K562 (cell line): ENCODE data around the gene CASP5. TPM values are rescaled to one million over a fixed set of nuclear protein-coding genes. Genes with fewer than 3 reads are reported as not detected.

ENCODE experiments used
- ATAC-seq: fragments of 200-7000 bp; cut with Tn5 transposase; 3 replicates; pipeline ENCODE4 v1.9.1; 2020; ENCODE audit warnings: moderate library complexity
- BruUV-seq: library from RNA; stranded (reverse); fragments of 400-500 nt; replicated peaks from 2 replicates; lab custom pipeline; 2021; lab: Mats Ljungman, UMichigan
- CTCF ChIA-PET: fragments of 300-600 bp; formaldehyde crosslinking; extraction: SDS; loops from one replicate; lab custom pipeline; 2021; ENCODE audit warnings: low intra/inter-chr PET ratio; lab: Yijun Ruan, JAX
- POLR2A ChIA-PET: fragments of 300-600, 350-650 bp; sonication (Branson Sonifier 250); formaldehyde crosslinking; extraction: SDS; loops from one replicate; lab custom pipeline; 2021; ENCODE audit warnings: antibody characterized with exemption, inconsistent platforms; lab: Yijun Ruan, JAX
- DNase-seq, 4 experiments: peaks; one replicate each; pipeline versions ENCODE4 v3.0.0 to v3.0.0-alpha.2; 2011 to 2018; ENCODE audit warnings: low spot score in 3 of 4, mixed read lengths in 3 of 4; ENCODE audit errors: extremely low read depth in 1 of 4
- FAIRE-seq: peaks from 2 replicates; lab custom pipeline; 2011; peaks lifted over from hg19 to GRCh38; lab: Jason Lieb, UNC
- H2AFZ ChIP-seq: 2 replicates; pipeline ENCODE4 v1.6.0; 2011; ENCODE audit warnings: low read depth, low read length, control low read depth, inconsistent platforms
- H3K27ac ChIP-seq: fragments of 200-600 bp; 3 replicates; pipeline ENCODE4 v1.8.0; 2011; ENCODE audit warnings: low read depth, mild to moderate bottlenecking, control low read depth, inconsistent platforms, low read length, moderate library complexity, mixed read lengths; ENCODE audit errors: extremely low read depth
- H3K27me3 ChIP-seq, 2 experiments: fragments of 300-600 bp in 1 of 2; 2 replicates in 1 of 2; 3 replicates in 1 of 2; pipeline versions ENCODE4 v1.6.0 to v1.8.0; 2011; ENCODE audit warnings: inconsistent platforms in 2 of 2, low read length in 2 of 2, mild to moderate bottlenecking in 1 of 2, mixed read lengths in 1 of 2, moderate library complexity in 1 of 2; ENCODE audit not compliant: control insufficient read depth in 2 of 2, insufficient read depth in 2 of 2
- H3K36me3 ChIP-seq: fragments of 300-600 bp; 3 replicates; pipeline ENCODE4 v1.8.0; 2011; ENCODE audit warnings: mild to moderate bottlenecking, low read length, inconsistent platforms; ENCODE audit not compliant: control insufficient read depth, insufficient read depth
- H3K4me1 ChIP-seq, 2 experiments: fragments of 200-600 bp in 1 of 2; replicated peaks in 1 of 2; 2 replicates in 1 of 2; 3 replicates in 1 of 2; pipeline versions ENCODE4 v1.5.1 to v1.8.0; 2011; ENCODE audit warnings: inconsistent platforms in 2 of 2, low read length in 2 of 2, mild to moderate bottlenecking in 1 of 2, mixed read lengths in 1 of 2, moderate library complexity in 1 of 2; ENCODE audit not compliant: control insufficient read depth in 2 of 2, insufficient read depth in 2 of 2
- H3K4me2 ChIP-seq: 2 replicates; pipeline ENCODE4 v1.6.1; 2011; ENCODE audit warnings: low read length, control low read depth, inconsistent platforms, mixed read lengths; ENCODE audit not compliant: insufficient read depth
- H3K4me3 ChIP-seq: fragments of 200-600 bp; sonication (generic), shearing (Covaris generic); 2 replicates; pipeline ENCODE4 v1.5.1; 2016; ENCODE audit warnings: control low read depth, inconsistent platforms
- H3K79me2 ChIP-seq: fragments of 200-600 bp; 3 replicates; pipeline ENCODE4 v1.8.0; 2011; ENCODE audit warnings: low read length, inconsistent platforms; ENCODE audit not compliant: control insufficient read depth, insufficient read depth
- H3K9ac ChIP-seq, 2 experiments: 2 replicates each; pipeline versions ENCODE4 v1.6.0 to v1.6.1; 2011; ENCODE audit warnings: low read depth in 2 of 2, low read length in 2 of 2, control low read depth in 1 of 2, inconsistent platforms in 1 of 2, mild to moderate bottlenecking in 1 of 2, mixed read lengths in 1 of 2; ENCODE audit not compliant: insufficient read depth in 1 of 2
- H3K9me1 ChIP-seq: one replicate; pipeline ENCODE4 v1.6.0; 2011; ENCODE audit warnings: inconsistent platforms, mild to moderate bottlenecking, low read length, moderate library complexity; ENCODE audit not compliant: control insufficient read depth, insufficient read depth
- H3K9me3 ChIP-seq: replicated peaks from 2 replicates; pipeline ENCODE4 v1.5.1; 2011; ENCODE audit warnings: low read depth, low read length, inconsistent platforms; ENCODE audit not compliant: control insufficient read depth, insufficient read depth
- H4K20me1 ChIP-seq: replicated peaks from 2 replicates; pipeline ENCODE4 v1.6.1; 2011; ENCODE audit warnings: low read length, inconsistent platforms, mixed read lengths; ENCODE audit not compliant: control insufficient read depth, insufficient read depth
- ATF3 ChIP-seq, 2 experiments: fragments of 450-650 bp in 1 of 2; sonication (generic) in 1 of 2; formaldehyde crosslinking in 1 of 2; IDR thresholded peaks in 1 of 2; conservative IDR thresholded peaks in 1 of 2; 2 replicates each; pipeline versions ENCODE4 v1.6.1 to v1.8.1; 2016 to 2023; ENCODE audit warnings: mild to moderate bottlenecking in 2 of 2, moderate library complexity in 2 of 2, inconsistent platforms in 1 of 2, missing genetic modification reagents in 1 of 2
- BDP1 ChIP-seq: IDR thresholded peaks from 3 replicates; pipeline ENCODE4 v1.6.1; 2011; ENCODE audit not compliant: insufficient read length, insufficient read depth
- CREBBP ChIP-seq: IDR thresholded peaks from one replicate; pipeline ENCODE4 v1.6.1; 2012; ENCODE audit warnings: low read depth, mild to moderate bottlenecking, control low read depth, inconsistent platforms, low read length
- ETS2 ChIP-seq: IDR thresholded peaks from 2 replicates; pipeline ENCODE4 v1.6.1; 2016; ENCODE audit warnings: borderline replicate concordance, missing genetic modification characterization, mild to moderate bottlenecking, moderate library complexity, missing compliant biosample characterization; ENCODE audit not compliant: poor library complexity, severe bottlenecking
- FOSL1 ChIP-seq: fragments of 200-800 bp; sonication (Bioruptor generic); conservative IDR thresholded peaks from 2 replicates; pipeline ENCODE4 v1.6.1; 2016; ENCODE audit warnings: missing genetic modification characterization, missing compliant biosample characterization
- LARP7 ChIP-seq: fragments of 450-650 bp; IDR thresholded peaks from 2 replicates; pipeline ENCODE4 v1.6.1; 2016
- MTF1 ChIP-seq: fragments of 250-450 bp; sonication (Bioruptor Pico); IDR thresholded peaks from 2 replicates; pipeline ENCODE4 v1.9.0; 2021; ENCODE audit warnings: moderate library complexity, mild to moderate bottlenecking, inconsistent platforms, borderline replicate concordance
- NFIC ChIP-seq: fragments of 450-650 bp; IDR thresholded peaks from 2 replicates; pipeline ENCODE4 v1.6.1; 2017; ENCODE audit warnings: mild to moderate bottlenecking, inconsistent platforms
- PCBP2 ChIP-seq: fragments of 200-400 bp; formaldehyde crosslinking; IDR thresholded peaks from 2 replicates; pipeline ENCODE4 v1.6.1; 2018; ENCODE audit warnings: low read length, low read depth, mild to moderate bottlenecking, moderate library complexity; ENCODE audit not compliant: poor library complexity, severe bottlenecking
- PTRF ChIP-seq: fragments of 450-650 bp; IDR thresholded peaks from 2 replicates; pipeline ENCODE4 v1.6.1; 2016; ENCODE audit warnings: mild to moderate bottlenecking, missing genetic modification characterization, missing compliant biosample characterization
- SMARCA4 ChIP-seq: fragments of 450-650 bp; IDR thresholded peaks from 2 replicates; pipeline ENCODE4 v1.6.1; 2016
- STAT5B ChIP-seq: fragments of 250-450 bp; sonication (Bioruptor Pico); IDR thresholded peaks from 2 replicates; pipeline ENCODE4 v1.8.0; 2021; ENCODE audit warnings: mild to moderate bottlenecking, inconsistent platforms
- TCF7L2 ChIP-seq: fragments of 150-350 bp; IDR thresholded peaks from 2 replicates; pipeline ENCODE4 v1.6.1; 2016; ENCODE audit warnings: low read depth, mild to moderate bottlenecking, low read length, moderate library complexity
- ZNF232 ChIP-seq: sonication (generic); formaldehyde crosslinking; IDR thresholded peaks from 2 replicates; pipeline ENCODE4 v1.8.0; 2022; ENCODE audit warnings: mild to moderate bottlenecking, missing genetic modification reagents
- ZNF408 ChIP-seq: fragments of 250-450 bp; sonication (Bioruptor Pico); IDR thresholded peaks from 2 replicates; pipeline ENCODE4 v1.4.0; 2020; ENCODE audit warnings: low read depth, mild to moderate bottlenecking, moderate library complexity
- ZSCAN29 ChIP-seq: fragments of 450-650 bp; IDR thresholded peaks from 2 replicates; pipeline ENCODE4 v1.6.1; 2017
- WGBS: fragments of 100-300 bp; shearing (Covaris generic); methylation state at CpG from one replicate; pipeline ENCODE4 v1.1.6; 2016; ENCODE audit warnings: low coverage, mixed read lengths; ENCODE audit not compliant: insufficient coverage; ENCODE audit errors: missing lambda C conversion rate; 5-methylcytosine and 5-hydroxymethylcytosine counted together
- in situ Hi-C: fragments of 300-500 bp; cut with MboI; formaldehyde crosslinking; loops from 4 replicates; pipeline ENCODE4 v1.15.0; 2018; ENCODE audit warnings: inconsistent platforms, mixed read lengths
- intact Hi-C: fragments of 100-400 bp; cut with micrococcal nuclease; formaldehyde crosslinking; loops from 2 replicates; pipeline ENCODE4 v1.14.2; 2022
- polyA plus RNA-seq, 8 experiments: library from polyadenylated mRNA; depleted of rRNA in 4 of 8; stranded (reverse) in 5 of 8; unstranded in 3 of 8; fragments of >200 nt; fragmentation: Nextera tagmentation in 2 of 8; fragmentation: Illumina TruSeq in 1 of 8; extraction: Ambion mirVana in 2 of 8; extraction: Trizol in 1 of 8; gene quantifications; 2 replicates each; pipeline versions ENCODE4 v1.2.1 to v1.2.3, GENCODE V29; 2011 to 2014; ENCODE audit warnings: inconsistent platforms in 1 of 8, missing spikeins in 1 of 8
- total RNA-seq, 7 experiments: library from RNA; depleted of rRNA in 6 of 7; stranded (reverse); fragments of >200 nt in 6 of 7; fragmentation: Illumina TruSeq in 2 of 7; extraction: Trizol in 2 of 7; gene quantifications; 2 replicates each; pipeline versions ENCODE4 v1.2.1 to v1.2.3, GENCODE V29; 2011 to 2021; ENCODE audit warnings: low replicate concordance in 1 of 7

Gene CASP5
- total and polyA plus RNA-seq, 9 of the 15 experiments (the other 6 are each of a cell fraction or from before 2014, with no cell fraction given), result not detected

- no peak overlapping the region for H3K4me3 ChIP-seq
- in situ Hi-C loops (no loop called here), intact Hi-C loops (no loop called here)
- no peaks in the 10 kb centered on the region for H3K9me1 ChIP-seq
- no peaks in the 10 kb centered on the region for H3K36me3 ChIP-seq
- no peak for FAIRE-seq
- 0 out of 2 replicates have a peak, but pooled peaks cover 1% of the 10 kb centered on the region for H3K9me3 ChIP-seq
- no peak overlapping the region for H3K27ac ChIP-seq
- no peak for DNase-seq
- H2AFZ ChIP-seq, result no peak overlapping the region
- no peak overlapping the region for H3K4me2 ChIP-seq
- no peak for ATAC-seq
- TF ChIP-seq ZNF232 (CRISPR knock-in tag) (no peak), TCF7L2 (no peak), ZNF408 (CRISPR knock-in tag) (no peak), BDP1 (no peak), NFIC (no peak), PCBP2 (no peak), ATF3 (IDR thresholded peaks at IDR 0.05) (no peak), ATF3 (CRISPR knock-in tag; conservative IDR thresholded peaks at IDR 0.05) (no peak), FOSL1 (tag) (no peak), LARP7 (no peak), PTRF (tag) (no peak), STAT5B (CRISPR knock-in tag) (no peak), MTF1 (no peak), CREBBP (no peak), SMARCA4 (no peak), ZSCAN29 (no peak), ETS2 (tag) (no peak)
- BruUV-seq, result no TSS peak
- no peaks in the 10 kb centered on the region for H3K4me1 ChIP-seq
- ChIA-PET POLR2A (no interaction called here), CTCF (no interaction called here)
- 0% methylated on average over 3 of the region's 3 CpGs for WGBS
- no peaks in the 10 kb centered on the region for H3K79me2 ChIP-seq
- H3K9ac ChIP-seq, result no peak overlapping the region
- no peaks in the 10 kb centered on the region for H3K27me3 ChIP-seq
- no peaks in the 10 kb centered on the region for H4K20me1 ChIP-seq
Measured at GRCh38 chr11:105005451-105005845, 17.5 kb downstream of the CASP5 start.
